ENCODE data around the gene DHX30. TPM values are rescaled to one million over a fixed set of nuclear protein-coding genes. Genes with fewer than 3 reads are reported as not detected.
"Not testable (repeated sequence)": the region's sequence is repeated elsewhere in the genome, so short reads cannot be mapped to it uniquely, and the experiment has no call there.

Gene DHX30
- total RNA-seq, 1 donor: 77.7 TPM

- DNase-seq (ENCODE audit: low read depth): no peak
- TF ChIP-seq, protein P1, sequence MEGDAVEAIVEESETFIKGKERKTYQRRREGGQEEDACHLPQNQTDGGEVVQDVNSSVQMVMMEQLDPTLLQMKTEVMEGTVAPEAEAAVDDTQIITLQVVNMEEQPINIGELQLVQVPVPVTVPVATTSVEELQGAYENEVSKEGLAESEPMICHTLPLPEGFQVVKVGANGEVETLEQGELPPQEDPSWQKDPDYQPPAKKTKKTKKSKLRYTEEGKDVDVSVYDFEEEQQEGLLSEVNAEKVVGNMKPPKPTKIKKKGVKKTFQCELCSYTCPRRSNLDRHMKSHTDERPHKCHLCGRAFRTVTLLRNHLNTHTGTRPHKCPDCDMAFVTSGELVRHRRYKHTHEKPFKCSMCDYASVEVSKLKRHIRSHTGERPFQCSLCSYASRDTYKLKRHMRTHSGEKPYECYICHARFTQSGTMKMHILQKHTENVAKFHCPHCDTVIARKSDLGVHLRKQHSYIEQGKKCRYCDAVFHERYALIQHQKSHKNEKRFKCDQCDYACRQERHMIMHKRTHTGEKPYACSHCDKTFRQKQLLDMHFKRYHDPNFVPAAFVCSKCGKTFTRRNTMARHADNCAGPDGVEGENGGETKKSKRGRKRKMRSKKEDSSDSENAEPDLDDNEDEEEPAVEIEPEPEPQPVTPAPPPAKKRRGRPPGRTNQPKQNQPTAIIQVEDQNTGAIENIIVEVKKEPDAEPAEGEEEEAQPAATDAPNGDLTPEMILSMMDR (IDR thresholded peaks at IDR 0.05; ENCODE audit: insufficient read depth, low read depth, low read length): no peak
- no peak overlapping the region for H3K4me3 ChIP-seq (ENCODE audit: low read depth, low read length)
Observed at GRCh38 chr3:47884603-47885002, 81.7 kb downstream of the DHX30 start.

DNA sequence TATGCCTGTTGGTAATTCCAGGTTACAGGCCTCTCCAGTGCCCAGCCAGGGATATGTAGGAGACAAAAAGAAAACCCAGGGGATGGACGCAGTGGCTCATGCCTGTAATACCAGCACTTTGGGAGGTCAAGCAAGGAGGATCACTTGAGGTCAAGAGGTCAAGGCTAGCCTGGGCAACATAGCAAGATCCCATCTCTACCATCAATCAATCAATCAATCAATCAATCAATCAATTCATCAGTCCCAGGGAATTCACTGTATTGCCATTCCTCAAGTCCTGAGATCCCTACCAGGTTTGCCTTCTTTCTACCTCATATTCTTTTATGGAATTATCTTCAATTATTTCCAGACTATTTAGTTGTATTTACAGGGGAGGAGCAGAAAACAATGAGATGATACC lies 82.2 kb downstream of the DHX30 start:
- TF ChIP-seq, protein P1 (IDR thresholded peaks at IDR 0.05; ENCODE audit: insufficient read depth, low read depth, low read length): no peak
- DNase-seq (ENCODE audit: low read depth): no peak
- no peak overlapping the region for H3K4me3 ChIP-seq (ENCODE audit: low read depth, low read length)

DNA sequence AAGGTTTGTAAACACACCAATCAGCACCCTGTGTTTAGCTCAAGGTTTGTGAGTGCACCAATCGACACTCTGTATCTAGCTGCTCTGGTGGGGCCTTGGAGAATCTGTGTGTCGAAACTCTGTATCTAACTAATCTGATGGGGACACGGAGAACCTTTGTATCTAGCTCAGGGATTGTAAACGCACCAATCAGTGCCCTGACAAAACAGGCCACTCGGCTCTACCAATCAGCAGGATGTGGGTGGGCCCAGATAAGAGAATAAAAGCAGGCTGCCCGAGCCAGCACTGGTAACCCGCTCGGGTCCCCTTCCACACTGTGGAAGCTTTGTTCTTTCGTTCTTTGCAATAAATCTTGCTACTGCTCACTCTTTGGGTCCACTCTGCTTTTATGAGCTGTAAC lies 85.1 kb downstream of the DHX30 start:
- not testable (repeated sequence) for DNase-seq (ENCODE audit: low read depth); H3K4me3 ChIP-seq (ENCODE audit: low read depth, low read length)

GRCh38 chr3:47888986-47889757 lies 86.2 kb downstream of the DHX30 start:
- TF ChIP-seq, protein P1 (IDR thresholded peaks at IDR 0.05; ENCODE audit: insufficient read depth, low read depth, low read length): no peak

DNA sequence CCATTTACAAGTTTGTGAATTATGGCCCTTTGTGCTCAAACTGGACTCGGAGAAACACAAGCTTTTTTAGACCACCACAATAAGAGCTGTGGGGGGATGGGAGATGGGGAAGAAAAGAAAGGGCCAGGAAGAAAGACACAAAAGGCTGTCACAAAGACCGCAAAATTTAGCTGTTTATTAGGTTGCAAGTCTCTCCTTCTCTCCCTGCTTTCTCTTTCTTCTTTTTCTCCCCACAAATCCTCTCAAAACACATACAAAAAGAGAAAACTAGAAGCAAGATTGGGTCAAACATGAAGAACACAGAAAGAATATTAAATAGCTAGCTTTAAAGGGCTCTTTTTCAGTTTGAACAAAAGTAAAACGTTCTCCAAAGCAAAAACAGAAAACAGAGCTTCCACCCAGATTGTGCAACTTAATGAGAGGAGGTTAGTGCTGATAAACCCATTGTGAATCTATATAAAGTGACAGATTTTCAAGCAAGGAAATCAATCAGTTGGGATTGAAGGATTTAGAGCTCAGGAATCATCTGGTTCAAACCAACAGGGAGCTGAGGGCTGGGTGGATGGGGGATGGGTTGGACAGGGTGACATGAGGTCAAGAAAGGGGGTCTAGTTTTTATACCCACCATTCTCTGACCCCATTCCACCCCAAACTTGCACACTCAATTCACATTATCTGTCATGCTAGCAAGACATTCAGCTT lies 87.3 kb downstream of the DHX30 start:
- no peak overlapping the region for H3K4me3 ChIP-seq (ENCODE audit: low read depth, low read length)
- TF ChIP-seq, protein P1 (IDR thresholded peaks at IDR 0.05; ENCODE audit: insufficient read depth, low read depth, low read length): no peak
- DNase-seq (ENCODE audit: low read depth): peak; percentile 25

More at GRCh38 chr3:47888986-47889757, 86.2 kb downstream of the DHX30 start:
- DNase-seq (ENCODE audit: low read depth): no peak
- H3K4me3 ChIP-seq (ENCODE audit: low read depth, low read length): no peak overlapping the region

- DNase-seq (ENCODE audit: low read depth): peak; percentile 29
- TF ChIP-seq, protein P1 (IDR thresholded peaks at IDR 0.05; ENCODE audit: insufficient read depth, low read depth, low read length): no peak
- H3K4me3 ChIP-seq (ENCODE audit: low read depth, low read length): no peak overlapping the region
Observed at GRCh38 chr3:47890828-47891612, 88.1 kb downstream of the DHX30 start.

GRCh38 chr3:47891613-47892005 lies 88.7 kb downstream of the DHX30 start:
- TF ChIP-seq, protein P1 (IDR thresholded peaks at IDR 0.05; ENCODE audit: insufficient read depth, low read depth, low read length): no peak
- no peak overlapping the region for H3K4me3 ChIP-seq (ENCODE audit: low read depth, low read length)
- no peak for DNase-seq (ENCODE audit: low read depth)

Measured in fibroblast of villous mesenchyme (primary cell).